ENCODE measurements around the gene STK38L. TPM values are rescaled to one million over a fixed set of nuclear protein-coding genes. Genes with fewer than 3 reads are reported as not detected.
A peak's percentile ranks its signal among the peaks of the same experiment; 100 is the strongest.

STK38L gene
- total and polyA plus RNA-seq, 2 of the 4 experiments (the other 2 are of a cell fraction), result 5.1 to 7.2 TPM

- peak; percentile 65 for ATAC-seq (ENCODE audit: low read depth)
Measured at GRCh38 chr12:27257104-27257843, 13.2 kb downstream of the STK38L start.

More at GRCh38 chr12:27257104-27257843, 13.2 kb downstream of the STK38L start:
- Histone ChIP-seq H2AFZ (replicated peaks; ENCODE audit: low read length, poor library complexity) (no peak overlapping the region), H4K8ac (ENCODE audit: low read depth in 2 of 2, low read length in 2 of 2) (no peak overlapping the region), H3K27ac (ENCODE audit: insufficient read depth, low read length) (no peak overlapping the region), H3K9ac (ENCODE audit: low read depth, low read length) (no peak overlapping the region), H3K56ac (ENCODE audit: extremely low read depth, insufficient read depth, low read length) (no peak overlapping the region), H3K9me1 (ENCODE audit: insufficient read depth, low read length) (peaks cover 3% of the 10 kb centered on the region), H4K91ac (ENCODE audit: insufficient read depth, low read depth, low read length) (no peak overlapping the region), H3K36me3 (ENCODE audit: control insufficient read depth, insufficient read depth, low read length) (peaks cover 2% of the 10 kb centered on the region; the same call in 1 of the 2 replicates), H2AK9ac (replicated peaks; ENCODE audit: low read depth, low read length, poor library complexity) (no peak overlapping the region), H2BK20ac (ENCODE audit: low read depth, low read length) (no peak overlapping the region), H3K4me2 (ENCODE audit: low read depth, low read length) (no peak overlapping the region), H3K4me1 (ENCODE audit: control insufficient read depth, insufficient read depth, low read length) (peaks cover 14% of the 10 kb centered on the region), H2BK15ac (ENCODE audit: low read depth, low read length) (no peak overlapping the region), H3K27me3 (ENCODE audit: control insufficient read depth, insufficient read depth, low read length) (no peaks in the 10 kb centered on the region), H3K4me3 (ENCODE audit: insufficient read depth, low read depth, low read length) (no peak overlapping the region), H3K4ac (ENCODE audit: low read depth, low read length) (no peak overlapping the region), H3K23ac (ENCODE audit: low read depth, low read length) (no peak overlapping the region), H2BK5ac (ENCODE audit: low read depth, low read length, poor library complexity, severe bottlenecking) (no peak overlapping the region), H2BK120ac (ENCODE audit: low read depth, low read length) (no peak overlapping the region), H3K79me1 (ENCODE audit: low read depth in 1 of 2, low read length in 2 of 2) (peaks cover 21 to 43% of the 10 kb centered on the region in 2 experiments), H2AK5ac (ENCODE audit: low read depth, low read length) (no peak overlapping the region), H3K14ac (replicated peaks; ENCODE audit: low read depth, low read length) (no peak overlapping the region), H3K18ac (ENCODE audit: low read depth, low read length) (no peak overlapping the region), H4K20me1 (ENCODE audit: insufficient read depth, low read length) (peaks cover 4% of the 10 kb centered on the region; the same call in 1 of the 2 replicates), H4K5ac (ENCODE audit: low read depth, low read length) (no peak overlapping the region), H3K9me3 (ENCODE audit: control insufficient read depth, insufficient read depth, low read length) (no peaks in the 10 kb centered on the region)
- no peak for TF ChIP-seq NFE2L2 (IDR thresholded peaks at IDR 0.05; ENCODE audit: low read depth, low read length)
- no peak for TF ChIP-seq MXI1 (IDR thresholded peaks at IDR 0.05; ENCODE audit: borderline replicate concordance, low read depth, low read length)
- no peak for TF ChIP-seq CEBPB (IDR thresholded peaks at IDR 0.05; ENCODE audit: low read depth, low read length)
- no peak for TF ChIP-seq CTCF (conservative IDR thresholded peaks at IDR 0.05; ENCODE audit: low read depth, low read length)
- TF ChIP-seq BHLHE40 (IDR thresholded peaks at IDR 0.05; ENCODE audit: low read depth, low read length), result no peak
- no peak for TF ChIP-seq RFX5 (IDR thresholded peaks at IDR 0.05; ENCODE audit: low read depth, low read length)
- no peak for TF ChIP-seq FOS (IDR thresholded peaks at IDR 0.05; ENCODE audit: low read depth, low read length)
- in situ Hi-C loops (cut with MboI; ENCODE audit: low sequenced_read_pairs), result no loop called here
- ChIA-PET POLR2A (ENCODE audit: unreplicated experiment) (no interaction called here), CTCF (no interaction called here)
- peak; percentile 24 for DNase-seq
- WGBS, 2 experiments (ENCODE audit: extremely low coverage in 2 of 2, insufficient read length in 1 of 2), result no CpG with 5 or more reads among the region's 2 CpGs
- intact Hi-C loops (cut with micrococcal nuclease), result no loop called here
- dilution Hi-C loops (cut with HindIII; ENCODE audit: low sequenced_read_pairs, unreplicated experiment), result no loop called here
- BruUV-seq (replicated peaks), result no TSS peak

All from IMR-90 (cell line).